Measurements from ENCODE around the gene SEPTIN5.

DNA sequence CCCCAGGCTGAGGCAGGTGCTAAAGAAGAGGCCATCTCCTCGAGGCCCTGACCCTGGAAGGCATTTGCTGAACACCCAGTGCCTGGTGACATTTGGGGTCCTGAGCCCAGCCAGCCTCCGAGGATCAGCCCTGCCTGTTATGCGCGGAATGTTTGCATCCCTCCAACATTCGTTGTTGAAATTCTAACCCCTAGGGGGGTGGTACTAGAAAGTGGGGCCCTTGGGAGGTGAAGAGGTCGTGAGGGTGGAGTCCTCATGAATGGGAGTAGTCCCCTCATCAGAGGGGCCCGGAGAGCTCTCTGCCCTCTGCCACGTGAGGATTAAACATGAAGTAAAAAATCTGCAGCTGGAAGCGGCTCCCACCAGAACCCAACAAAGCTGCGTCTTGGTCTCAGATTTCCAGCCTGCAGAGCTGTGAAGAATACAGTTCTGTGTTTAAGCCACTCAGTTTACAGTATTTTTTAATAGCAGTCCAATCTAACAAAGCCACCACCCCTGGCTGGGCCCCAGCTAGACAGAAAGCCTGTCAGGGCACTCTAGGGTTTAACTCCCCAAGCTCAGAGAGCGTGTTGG is 35.3 kb upstream of the SEPTIN5 start:
- TF ChIP-seq, protein P1, sequence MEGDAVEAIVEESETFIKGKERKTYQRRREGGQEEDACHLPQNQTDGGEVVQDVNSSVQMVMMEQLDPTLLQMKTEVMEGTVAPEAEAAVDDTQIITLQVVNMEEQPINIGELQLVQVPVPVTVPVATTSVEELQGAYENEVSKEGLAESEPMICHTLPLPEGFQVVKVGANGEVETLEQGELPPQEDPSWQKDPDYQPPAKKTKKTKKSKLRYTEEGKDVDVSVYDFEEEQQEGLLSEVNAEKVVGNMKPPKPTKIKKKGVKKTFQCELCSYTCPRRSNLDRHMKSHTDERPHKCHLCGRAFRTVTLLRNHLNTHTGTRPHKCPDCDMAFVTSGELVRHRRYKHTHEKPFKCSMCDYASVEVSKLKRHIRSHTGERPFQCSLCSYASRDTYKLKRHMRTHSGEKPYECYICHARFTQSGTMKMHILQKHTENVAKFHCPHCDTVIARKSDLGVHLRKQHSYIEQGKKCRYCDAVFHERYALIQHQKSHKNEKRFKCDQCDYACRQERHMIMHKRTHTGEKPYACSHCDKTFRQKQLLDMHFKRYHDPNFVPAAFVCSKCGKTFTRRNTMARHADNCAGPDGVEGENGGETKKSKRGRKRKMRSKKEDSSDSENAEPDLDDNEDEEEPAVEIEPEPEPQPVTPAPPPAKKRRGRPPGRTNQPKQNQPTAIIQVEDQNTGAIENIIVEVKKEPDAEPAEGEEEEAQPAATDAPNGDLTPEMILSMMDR (IDR thresholded peaks at IDR 0.05) = no peak
- TF ChIP-seq EZH2 (IDR thresholded peaks at IDR 0.05) = no peak
